Measurements from ENCODE around the gene GALNT14. TPM values are rescaled to one million over a fixed set of nuclear protein-coding genes. Genes with fewer than 3 reads are reported as not detected.
A peak's percentile ranks its signal among the peaks of the same experiment; 100 is the strongest.

The GALNT14 gene
- total RNA-seq, 1 donor from 2014 or later, result 151 TPM

- DNase-seq (ENCODE audit: low read depth), result no peak
Measured at GRCh38 chr2:31012406-31012805, 125.8 kb downstream of the GALNT14 start.

GRCh38 chr2:31011587-31011986 is 126.7 kb downstream of the GALNT14 start:
- DNase-seq (ENCODE audit: low read depth), result no peak

- DNase-seq (ENCODE audit: low read depth), result no peak
Measured at GRCh38 chr2:31008561-31009114, 129.6 kb downstream of the GALNT14 start.

- peak; percentile 60 for DNase-seq (ENCODE audit: low read depth)
Measured at GRCh38 chr2:31004257-31004656, 134.0 kb downstream of the GALNT14 start.

- DNase-seq (ENCODE audit: low read depth), result no peak
Measured at GRCh38 chr2:31003749-31004148, 134.5 kb downstream of the GALNT14 start.

GRCh38 chr2:31002537-31003150 is 135.6 kb downstream of the GALNT14 start:
- DNase-seq (ENCODE audit: low read depth), result no peak

- DNase-seq (ENCODE audit: low read depth), result no peak
Measured at GRCh38 chr2:31000970-31001369, 137.3 kb downstream of the GALNT14 start.

- DNase-seq (ENCODE audit: low read depth), result no peak
Measured at GRCh38 chr2:30998672-30999071, 139.6 kb downstream of the GALNT14 start.

GRCh38 chr2:30997979-30998378 is 140.3 kb downstream of the GALNT14 start:
- DNase-seq (ENCODE audit: low read depth), result no peak

- no peak for DNase-seq (ENCODE audit: low read depth)
Measured at GRCh38 chr2:30994227-30995056, 143.8 kb downstream of the GALNT14 start.

GRCh38 chr2:30992781-30993180 is 145.5 kb downstream of the GALNT14 start:
- DNase-seq (ENCODE audit: low read depth), result no peak

- no peak for DNase-seq (ENCODE audit: low read depth)
Measured at GRCh38 chr2:30990671-30991070, 147.6 kb downstream of the GALNT14 start.

- DNase-seq (ENCODE audit: low read depth), result no peak
Measured at GRCh38 chr2:30990176-30990575, 148.1 kb downstream of the GALNT14 start.

GRCh38 chr2:30989746-30990145 is 148.5 kb downstream of the GALNT14 start:
- no peak for DNase-seq (ENCODE audit: low read depth)

GRCh38 chr2:30987566-30987965 is 150.7 kb downstream of the GALNT14 start:
- DNase-seq (ENCODE audit: low read depth), result no peak

GRCh38 chr2:30986231-30986580 is 152.0 kb downstream of the GALNT14 start:
- no peak for DNase-seq (ENCODE audit: low read depth)

- no peak for DNase-seq (ENCODE audit: low read depth)
Measured at GRCh38 chr2:30985493-30986230, 152.6 kb downstream of the GALNT14 start.

- no peak for DNase-seq (ENCODE audit: low read depth)
Measured at GRCh38 chr2:30984148-30984547, 154.1 kb downstream of the GALNT14 start.

- peak; percentile 21 for DNase-seq (ENCODE audit: low read depth)
Measured at GRCh38 chr2:30981510-30981909, 156.7 kb downstream of the GALNT14 start.

GRCh38 chr2:30981096-30981495 is 157.1 kb downstream of the GALNT14 start:
- DNase-seq (ENCODE audit: low read depth), result no peak

GRCh38 chr2:30979822-30980245 is 158.4 kb downstream of the GALNT14 start:
- peak; percentile 96 for DNase-seq (ENCODE audit: low read depth)

- no peak for DNase-seq (ENCODE audit: low read depth)
Measured at GRCh38 chr2:30978854-30979253, 159.4 kb downstream of the GALNT14 start.
